NCI-H146 (cell line): ENCODE measurements around the gene AREG.
"Not testable (repeated sequence)": the region's sequence is repeated elsewhere in the genome, so short reads cannot be mapped to it uniquely, and the experiment has no call there.

Source experiments
- DNase-seq: peaks from one replicate; lab custom pipeline; 2025; lab: John Stamatoyannopoulos, UW

Gene AREG, protein sequence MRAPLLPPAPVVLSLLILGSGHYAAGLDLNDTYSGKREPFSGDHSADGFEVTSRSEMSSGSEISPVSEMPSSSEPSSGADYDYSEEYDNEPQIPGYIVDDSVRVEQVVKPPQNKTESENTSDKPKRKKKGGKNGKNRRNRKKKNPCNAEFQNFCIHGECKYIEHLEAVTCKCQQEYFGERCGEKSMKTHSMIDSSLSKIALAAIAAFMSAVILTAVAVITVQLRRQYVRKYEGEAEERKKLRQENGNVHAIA

DNA sequence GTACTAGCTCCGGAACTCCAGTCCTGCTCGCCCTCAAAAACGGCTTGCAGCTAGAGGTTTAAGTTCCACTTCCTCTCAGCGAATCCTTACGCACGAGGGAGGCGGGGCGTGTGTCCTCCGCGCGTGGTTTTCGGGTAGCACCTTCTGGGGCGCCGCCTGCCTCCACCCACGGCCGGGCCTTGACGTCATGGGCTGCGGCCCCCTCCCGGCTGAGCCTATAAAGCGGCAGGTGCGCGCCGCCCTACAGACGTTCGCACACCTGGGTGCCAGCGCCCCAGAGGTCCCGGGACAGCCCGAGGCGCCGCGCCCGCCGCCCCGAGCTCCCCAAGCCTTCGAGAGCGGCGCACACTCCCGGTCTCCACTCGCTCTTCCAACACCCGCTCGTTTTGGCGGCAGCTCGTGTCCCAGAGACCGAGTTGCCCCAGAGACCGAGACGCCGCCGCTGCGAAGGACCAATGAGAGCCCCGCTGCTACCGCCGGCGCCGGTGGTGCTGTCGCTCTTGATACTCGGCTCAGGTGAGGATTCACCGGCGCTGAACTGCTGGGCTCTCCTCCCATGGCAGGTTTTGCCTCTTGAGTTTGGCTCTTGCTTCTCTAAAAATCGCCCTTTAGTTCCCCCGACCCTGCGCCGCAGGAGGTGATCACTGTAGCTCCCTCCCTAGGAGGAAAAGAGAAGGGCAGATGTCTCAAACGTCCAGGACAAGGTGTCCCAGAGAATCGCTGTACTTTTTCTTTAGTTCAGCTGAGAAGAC, at the start of gene AREG:
AREG (plus strand) TSS at position 246 of the 752 bp plus-strand sequence; CDS start at position 456, 210 bp downstream.
- DNase-seq: peak; percentile 30

DNA sequence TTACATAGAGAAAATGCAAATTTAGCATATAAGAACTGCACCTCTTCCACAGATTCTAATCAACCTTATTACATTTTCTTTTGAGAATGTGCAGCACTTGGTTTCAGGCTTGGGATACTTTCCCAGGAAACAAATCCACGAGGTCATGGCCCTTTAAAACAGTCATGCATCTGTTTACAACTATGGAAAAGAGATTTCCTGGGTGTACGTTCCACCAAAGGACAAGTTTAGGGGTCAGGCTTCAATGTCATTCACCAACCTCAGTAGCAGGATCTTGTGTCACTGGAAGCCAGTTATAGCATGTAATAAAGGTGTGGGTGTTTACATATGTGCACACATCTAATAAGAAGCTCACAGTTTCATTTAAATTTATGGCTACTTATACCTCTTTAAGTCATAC, 49.3 kb upstream of the AREG start:
- DNase-seq: no peak

DNA sequence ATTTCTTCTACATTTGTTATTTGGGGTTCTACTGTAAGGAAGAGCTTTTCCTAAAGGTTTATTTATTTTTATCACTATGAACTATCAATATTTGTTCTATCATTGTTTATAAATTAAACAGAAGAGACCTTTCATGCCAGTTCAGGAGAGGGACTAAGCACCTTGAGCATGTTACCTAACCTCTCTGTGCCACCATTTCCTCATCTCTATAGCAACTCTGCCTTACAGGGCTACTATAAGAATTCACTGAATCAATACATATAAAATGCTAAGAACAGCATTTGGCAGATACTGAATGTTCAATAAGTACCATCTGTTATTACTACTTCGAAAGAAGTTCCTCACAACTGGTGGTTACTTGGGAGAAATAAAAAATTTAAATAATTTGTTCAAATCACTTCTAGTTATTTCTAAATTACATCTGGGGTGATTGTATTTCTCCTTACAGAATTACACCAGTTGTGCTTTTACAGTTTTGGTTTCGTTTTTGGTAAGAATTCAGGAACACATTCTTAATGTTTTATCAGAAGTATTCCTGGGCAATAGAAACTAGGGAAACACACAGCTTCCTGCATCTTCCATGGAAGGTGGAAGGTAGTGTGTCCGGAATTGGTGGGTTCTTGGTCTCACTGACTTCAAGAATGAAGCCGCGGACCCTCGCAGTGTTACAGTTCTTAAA, 47.0 kb upstream of the AREG start:
- no peak for DNase-seq

DNA sequence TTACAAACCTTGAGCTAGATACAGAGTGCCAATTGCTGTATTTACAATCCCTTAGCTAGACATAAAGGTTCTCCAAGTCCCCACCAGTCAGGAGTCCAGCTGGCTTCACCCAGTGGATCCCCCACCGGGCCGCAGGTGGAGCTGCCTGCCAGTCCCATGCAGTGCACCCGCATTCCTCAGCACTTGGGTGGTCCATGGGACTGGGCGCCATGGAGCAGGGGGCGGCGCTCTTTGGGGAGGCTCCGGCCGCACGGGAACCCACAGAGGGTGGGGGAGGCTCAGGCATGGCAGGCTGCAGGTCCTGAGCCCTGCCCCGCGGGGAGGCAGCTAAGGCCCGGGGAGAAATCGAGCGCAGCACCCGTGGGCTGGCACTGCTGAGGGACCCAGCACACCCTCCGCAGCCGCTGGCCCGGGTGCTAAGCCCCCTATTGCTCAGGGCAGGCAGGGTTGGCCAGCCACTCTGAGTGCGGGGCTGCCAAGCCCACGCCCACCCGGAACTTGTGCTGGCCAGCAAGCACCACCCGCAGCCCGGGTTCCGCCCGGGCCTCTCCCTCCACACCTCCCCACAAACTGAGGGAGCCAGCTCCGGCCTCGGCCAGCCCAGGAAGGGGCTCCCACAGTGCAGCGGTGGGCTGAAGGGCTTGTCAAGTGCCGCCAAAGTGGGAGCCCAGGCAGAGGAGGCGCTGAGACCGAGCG, 45.9 kb upstream of the AREG start:
- DNase-seq: not testable (repeated sequence)

DNA sequence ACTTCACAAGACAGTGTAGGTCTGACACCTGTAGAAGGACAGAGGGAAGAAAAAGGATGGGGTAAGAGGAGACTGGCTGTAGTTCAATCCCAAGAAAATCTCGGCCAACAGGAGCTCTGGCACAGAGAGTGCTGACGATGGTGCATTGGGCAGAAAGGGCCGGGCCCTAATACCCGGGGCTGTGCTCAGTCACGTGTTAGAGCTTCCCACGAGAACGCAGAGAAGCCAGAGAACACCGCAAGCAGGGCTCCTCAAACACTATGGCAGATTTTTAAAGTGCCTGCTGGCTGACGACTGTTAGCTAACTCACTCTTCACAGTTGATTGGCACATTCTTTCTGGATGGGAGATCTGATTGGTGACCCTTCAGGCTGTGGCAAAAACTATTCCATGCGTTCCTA, 44.5 kb upstream of the AREG start:
- no peak for DNase-seq

DNA sequence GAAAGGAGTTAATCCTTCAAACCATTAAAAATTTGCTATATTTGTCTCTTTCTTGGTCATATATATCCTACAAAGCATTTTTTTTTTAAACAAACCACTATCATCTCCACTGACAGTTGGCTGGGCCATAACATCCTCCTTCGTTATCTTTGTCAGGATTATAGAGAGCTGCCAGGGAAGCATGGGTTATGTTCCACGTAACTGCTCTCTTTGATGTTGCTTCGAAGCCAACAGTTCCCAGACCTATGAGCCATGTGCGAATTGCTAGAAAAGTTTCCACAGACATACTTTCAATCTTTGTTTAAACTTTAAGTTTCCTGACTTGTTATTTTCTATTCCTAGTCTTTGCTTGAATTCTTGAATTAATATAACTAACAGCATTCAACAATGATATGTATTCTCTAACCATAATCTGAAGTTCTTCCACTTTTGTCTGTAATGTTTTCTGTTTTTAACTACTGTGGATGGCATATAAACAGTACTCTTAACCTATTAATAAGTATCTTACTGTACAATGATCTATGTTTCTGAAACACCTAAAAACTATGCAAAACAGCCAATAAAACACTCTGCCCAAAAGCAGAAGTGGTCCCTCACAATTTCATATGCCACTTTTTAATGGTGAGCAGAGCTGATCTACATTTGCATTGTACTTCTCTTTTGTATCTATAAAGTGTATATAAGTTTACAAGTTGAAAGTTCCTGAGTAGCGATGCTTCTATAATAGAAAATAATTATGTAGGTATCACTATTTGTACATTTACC, 42.1 kb upstream of the AREG start:
- DNase-seq: no peak

DNA sequence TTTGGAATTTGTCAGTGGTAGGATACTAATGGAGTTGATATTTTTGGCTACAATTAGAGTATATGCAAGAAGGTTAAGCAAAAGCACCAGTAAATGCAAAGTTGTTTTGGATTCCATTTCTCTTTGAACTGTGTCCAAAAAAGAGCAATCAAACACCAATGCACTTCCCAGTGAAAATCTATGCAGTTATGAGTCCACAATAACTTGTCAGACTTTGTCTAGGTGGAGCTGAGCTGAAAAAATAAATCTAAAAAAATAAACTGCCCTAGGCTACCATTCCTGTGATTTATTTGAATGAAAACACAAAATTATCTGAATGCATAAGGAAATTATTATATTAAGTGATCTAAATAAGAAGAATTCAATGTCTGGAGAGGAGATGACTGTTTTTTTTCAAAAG, 37.0 kb upstream of the AREG start:
- DNase-seq: no peak

DNA sequence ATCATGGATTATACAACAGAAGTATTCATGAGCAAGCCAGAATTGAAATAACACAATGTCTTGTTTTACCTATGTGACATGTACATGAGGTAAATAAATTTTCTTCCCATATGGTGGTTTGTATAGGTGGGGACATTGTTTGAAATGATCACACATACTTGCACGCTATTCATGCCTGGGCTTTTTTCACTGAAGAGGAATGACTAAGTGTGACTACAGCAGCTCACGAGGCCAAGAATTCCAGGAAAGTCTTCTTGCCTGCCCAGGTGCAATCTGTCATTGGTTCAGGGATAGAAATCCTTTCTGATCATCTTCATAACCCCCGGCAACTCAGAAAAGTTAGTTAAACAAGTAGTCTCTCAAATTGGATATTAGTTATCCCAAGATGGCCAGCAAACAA, 36.3 kb upstream of the AREG start:
- no peak for DNase-seq

DNA sequence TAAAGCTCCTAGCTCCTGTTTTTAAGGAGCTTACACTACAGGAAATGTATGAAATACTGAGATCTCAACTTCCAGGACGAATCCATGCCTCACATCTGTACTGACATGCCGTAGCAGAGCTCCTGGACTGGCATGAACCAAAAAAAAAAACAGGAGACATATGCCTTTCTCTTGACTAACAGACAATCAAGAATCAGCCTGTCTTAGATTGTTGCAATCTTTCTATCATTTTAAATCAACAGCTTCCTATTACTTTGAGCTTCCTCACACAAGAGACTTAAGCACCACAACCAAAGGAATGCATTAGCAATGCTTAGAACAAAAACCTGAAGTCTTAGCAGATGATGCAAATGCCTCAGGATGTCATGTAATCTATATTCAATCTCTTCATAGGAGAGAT, 34.7 kb upstream of the AREG start:
- no peak for DNase-seq

DNA sequence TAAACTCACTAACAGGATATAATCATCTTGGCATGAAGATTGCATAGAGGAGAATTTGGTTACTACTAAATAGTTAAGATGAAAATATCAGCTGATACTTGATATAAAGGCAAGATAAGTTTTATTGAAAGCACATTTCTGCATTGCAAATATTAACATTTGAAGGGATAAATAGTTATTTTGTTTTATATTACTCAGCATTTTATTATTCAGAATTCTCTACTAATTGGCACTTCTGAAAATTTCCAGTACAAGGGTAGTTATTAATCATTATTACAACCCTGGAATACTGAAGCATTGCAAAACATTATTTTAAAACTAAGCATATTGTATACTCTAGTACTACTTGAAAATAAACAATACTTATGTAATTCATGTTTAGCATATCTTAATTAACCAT, 32.7 kb upstream of the AREG start:
- DNase-seq: no peak

DNA sequence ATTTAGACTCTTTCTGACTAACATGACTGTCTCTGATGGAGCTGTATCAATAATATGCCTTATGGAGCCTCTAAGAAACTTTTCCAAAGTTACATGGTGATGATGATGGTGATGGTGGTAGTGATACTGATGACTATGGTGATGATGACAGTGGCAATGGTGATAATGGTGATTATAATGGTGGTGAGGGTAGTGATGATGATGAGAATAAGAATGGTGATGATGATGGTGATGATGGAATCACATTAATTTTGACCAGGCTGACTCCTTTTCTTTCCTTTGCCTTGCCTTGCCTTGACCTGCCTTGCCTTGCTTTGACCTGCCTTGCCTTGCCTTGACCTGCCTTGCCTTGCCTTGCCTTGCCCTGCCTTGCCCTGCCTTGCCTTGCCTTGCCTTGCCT, 31.7 kb upstream of the AREG start:
- DNase-seq: no peak

DNA sequence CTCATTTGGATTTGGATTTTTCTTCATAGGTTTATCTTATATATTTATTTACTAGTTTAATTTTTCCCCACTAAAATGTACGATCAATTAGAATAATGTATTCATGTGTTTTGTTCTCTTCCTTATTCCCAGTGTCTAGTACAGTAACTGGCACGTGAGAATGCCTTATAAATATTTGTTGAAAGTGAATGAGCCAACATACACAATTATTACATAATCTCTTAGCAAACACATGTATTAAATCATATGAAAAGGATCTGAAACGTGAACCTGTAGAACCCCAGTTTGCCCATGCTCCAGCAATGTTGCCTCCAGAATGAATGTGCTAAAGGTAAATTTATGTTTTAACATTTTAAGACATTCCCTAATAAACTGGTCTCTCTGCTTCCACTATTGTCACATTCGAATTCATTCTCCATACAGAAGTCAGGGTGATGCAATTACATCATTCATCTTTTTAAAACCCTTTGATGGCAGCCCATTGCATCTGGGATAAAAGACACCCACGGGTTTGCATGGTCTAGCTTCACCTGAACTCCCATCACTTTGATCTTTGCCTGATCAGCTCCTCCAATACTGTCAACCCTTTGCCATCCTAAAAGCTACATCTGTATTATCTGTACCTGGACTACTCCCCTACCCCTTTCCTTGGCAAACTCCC, 30.7 kb upstream of the AREG start:
- no peak for DNase-seq

DNA sequence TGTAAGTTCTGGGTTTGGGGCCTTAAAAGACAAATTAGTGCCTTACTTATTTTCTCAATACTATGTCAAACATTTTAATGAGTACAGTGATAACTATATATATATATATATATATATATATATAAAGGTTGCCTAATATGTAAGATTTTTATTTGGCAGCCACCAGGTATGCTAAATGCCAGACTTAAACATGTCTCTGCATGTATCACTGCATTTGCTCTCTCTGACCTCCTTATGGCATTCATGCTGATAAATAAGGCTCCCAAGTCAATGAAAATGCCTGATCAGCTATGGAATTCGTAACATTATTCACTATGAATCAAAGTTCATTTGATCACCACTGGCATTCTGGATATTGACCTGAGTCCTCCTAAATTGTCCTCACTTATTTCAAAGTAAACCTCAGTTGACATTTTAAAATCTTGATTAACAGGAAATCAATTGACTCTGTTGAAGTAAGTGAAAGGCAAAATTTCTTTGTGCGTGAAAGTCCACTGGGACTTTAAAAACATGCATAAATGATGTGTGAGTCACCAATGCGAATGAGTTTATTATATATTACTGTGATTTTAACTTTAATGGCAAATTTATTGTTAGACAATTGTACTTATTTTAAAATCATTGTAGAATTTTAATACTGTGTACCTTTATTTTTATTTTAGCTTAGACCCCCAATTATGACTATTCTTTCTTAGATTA, 29.2 kb upstream of the AREG start:
- no peak for DNase-seq

DNA sequence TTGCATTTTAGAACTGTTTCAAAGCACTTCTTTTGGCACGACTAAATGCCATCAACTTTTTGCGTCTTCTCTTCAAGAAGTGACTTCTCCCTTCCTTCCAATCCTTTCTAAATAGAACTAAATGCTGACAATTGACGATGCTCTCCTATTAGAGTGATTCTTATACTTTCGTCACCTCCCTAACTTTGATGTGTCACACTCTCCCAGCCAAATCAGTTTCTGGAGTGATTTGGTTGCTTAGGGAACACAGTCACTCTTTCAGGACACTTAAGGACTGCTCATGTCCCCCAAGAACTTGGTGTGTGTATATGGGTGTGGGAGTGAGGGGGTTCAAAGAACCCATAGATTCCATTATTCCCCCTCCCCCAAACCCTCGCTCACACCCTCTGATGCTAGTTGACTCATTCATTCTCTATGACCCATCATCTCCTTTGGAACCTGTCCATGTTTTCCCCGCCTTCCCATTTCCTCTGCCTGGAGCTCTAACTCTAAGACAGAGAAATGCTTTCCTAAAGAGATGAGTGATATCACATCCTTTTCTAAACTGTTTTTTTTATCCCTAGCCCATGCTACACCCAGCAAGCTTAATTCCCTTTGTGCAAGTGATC, 26.8 kb upstream of the AREG start:
- DNase-seq: no peak

DNA sequence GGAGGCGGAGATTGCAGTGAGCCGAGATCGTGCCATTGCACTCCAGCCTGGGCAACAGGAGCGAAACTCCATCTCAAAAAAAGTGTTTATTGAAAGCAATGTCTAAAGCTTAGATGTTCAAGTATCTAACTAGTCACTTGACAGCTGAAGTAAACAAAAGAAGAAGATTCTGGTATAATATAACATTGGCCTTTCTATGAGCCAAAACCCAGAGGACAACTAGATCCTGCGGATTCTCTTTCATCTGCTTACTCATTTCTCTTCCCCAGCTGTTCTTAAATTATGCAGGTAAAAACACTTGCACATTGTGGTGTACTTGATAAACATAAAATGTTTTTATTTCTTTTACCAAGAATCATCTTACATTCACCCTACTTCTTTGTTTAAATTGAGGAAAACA, 24.1 kb upstream of the AREG start:
- no peak for DNase-seq

DNA sequence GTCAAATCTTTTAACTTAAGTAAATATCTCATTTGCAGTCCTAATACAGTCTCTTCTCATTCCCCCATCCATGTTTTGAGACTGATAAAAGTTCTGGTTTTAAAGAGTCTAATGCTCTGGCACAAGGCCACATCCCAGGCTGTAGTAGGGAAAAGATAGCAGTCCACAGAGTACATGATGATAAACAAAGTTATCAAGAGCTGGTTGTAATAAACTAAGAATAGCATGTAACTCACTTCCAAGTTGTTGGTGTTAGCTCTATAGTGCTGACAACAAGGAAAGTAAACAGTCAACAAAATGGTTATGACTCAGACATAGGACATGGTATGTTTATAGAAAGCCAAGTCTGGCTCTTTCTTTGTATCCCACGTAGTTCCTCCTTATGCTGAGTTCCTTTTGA, 21.8 kb upstream of the AREG start:
- no peak for DNase-seq

DNA sequence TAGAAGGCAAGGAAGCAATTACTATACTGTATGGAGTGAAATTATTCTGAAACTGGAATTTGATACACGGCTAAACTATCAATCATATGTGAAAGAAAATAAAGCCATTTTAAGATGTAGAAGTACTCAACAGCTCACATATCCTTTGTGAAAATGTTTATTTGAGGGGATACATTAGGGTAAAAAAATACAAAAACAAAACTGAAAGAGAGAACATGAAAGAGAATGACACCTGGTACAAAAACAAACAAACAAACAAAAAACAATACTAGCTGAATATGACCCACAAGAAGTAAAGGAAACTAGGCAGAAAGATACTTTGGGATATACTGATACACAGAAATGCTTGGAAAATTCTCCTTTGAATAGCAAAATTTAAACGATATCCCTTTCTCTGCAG, 20.8 kb upstream of the AREG start:
- no peak for DNase-seq

DNA sequence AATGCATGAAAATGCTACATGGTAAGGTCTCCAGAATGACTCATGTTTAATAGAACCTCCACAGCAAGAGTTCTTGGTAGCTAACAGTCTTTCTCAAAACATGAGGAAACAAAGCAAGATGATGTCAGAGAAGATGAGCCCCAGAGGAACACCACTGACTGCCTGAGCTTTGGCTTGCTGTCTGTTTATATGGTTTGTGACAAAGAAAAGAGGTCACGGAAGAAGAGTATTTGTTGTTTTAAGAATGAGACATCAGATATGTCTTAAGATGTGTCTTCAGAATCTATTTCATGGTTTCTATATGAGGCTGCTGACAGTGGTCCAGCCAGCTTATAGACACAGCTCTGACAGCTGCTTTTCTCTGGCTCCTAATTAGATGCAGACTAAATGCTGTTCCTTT, 18.8 kb upstream of the AREG start:
- no peak for DNase-seq

DNA sequence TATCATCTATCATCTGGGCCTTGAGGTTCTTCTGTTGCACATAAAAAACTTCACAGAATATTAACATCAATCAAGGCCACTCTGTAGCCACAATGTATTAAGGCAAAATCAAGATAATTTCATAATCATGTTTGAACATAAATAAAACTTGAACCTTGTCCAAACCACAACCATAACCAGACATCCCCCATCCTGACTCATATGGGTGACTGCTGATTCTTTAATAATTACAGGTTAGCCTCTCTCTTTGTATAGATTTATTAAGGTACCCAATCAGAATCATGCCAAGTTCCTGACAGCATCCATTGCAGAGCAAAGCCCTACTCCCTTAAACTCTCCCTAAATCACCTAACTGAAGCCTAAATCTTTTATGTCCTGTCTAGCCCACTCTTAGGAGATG, 16.7 kb upstream of the AREG start:
- no peak for DNase-seq

DNA sequence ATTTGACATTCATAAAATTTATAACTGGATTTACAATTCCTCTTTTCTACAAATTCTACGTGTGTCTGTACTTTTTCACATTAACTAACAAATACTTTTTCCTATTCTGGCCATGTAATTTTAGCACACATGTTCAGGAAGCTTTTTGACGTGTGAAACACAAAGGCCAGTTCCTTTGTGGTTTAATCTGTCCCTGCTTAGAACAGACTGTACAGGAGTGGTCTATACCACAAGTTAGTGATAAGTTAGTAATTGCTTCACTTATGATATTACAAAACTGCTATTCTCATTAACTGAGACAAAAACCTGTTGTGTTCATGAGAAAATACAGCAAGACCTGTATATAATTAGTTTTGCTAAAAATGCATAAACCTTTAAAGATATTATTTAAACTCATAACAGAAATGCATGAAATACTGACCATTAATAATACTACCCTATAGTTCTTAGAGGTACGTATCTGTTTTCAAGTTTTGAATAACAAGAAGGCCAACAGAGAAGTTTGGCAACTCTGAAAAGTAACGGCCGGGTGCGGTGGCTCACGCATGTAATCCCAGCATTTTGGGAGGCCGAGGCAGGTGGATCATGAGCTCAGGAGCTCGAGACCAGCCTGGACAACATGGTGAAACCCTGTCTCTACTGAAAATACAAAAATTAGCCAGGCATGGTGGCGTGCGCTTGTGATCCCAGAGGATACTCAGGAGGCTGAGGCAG, 13.7 kb upstream of the AREG start:
- DNase-seq: no peak
